Keratinocyte (primary cell): ENCODE results near the gene CERKL. TPM values are rescaled to one million over a fixed set of nuclear protein-coding genes. Genes with fewer than 3 reads are reported as not detected.

ENCODE experiments used
- DNase-seq: peaks from one replicate; pipeline ENCODE4 v3.0.0-alpha.2; 2011; ENCODE audit warnings: low read depth, missing footprints, low spot score
- FAIRE-seq: peaks from 2 replicates; lab custom pipeline; 2011; peaks lifted over from hg19 to GRCh38; lab: Jason Lieb, UNC
- H2AFZ ChIP-seq: 2 replicates; pipeline ENCODE4 v1.6.0; 2012; ENCODE audit warnings: low read length, control low read depth, inconsistent platforms; ENCODE audit not compliant: control insufficient read depth
- H3K27ac ChIP-seq: 2 replicates; pipeline ENCODE4 v1.5.1; 2011; ENCODE audit warnings: low read length; ENCODE audit not compliant: control insufficient read depth, insufficient read depth
- H3K27me3 ChIP-seq: 3 replicates; pipeline ENCODE4 v1.6.0; 2011; ENCODE audit warnings: low read length; ENCODE audit not compliant: control insufficient read depth, insufficient read depth; ENCODE audit errors: extremely low read depth
- H3K36me3 ChIP-seq, 2 experiments: 2 replicates in 1 of 2; 3 replicates in 1 of 2; pipeline ENCODE4 v1.5.1; 2011; ENCODE audit warnings: low read length in 2 of 2, mild to moderate bottlenecking in 1 of 2; ENCODE audit not compliant: control insufficient read depth in 2 of 2, insufficient read depth in 2 of 2; ENCODE audit errors: extremely low read depth in 1 of 2
- H3K4me1 ChIP-seq: 3 replicates; pipeline ENCODE4 v1.5.1; 2011; ENCODE audit warnings: low read length; ENCODE audit not compliant: control insufficient read depth, insufficient read depth; ENCODE audit errors: extremely low read depth
- H3K4me2 ChIP-seq: 3 replicates; pipeline ENCODE4 v1.6.0; 2011; ENCODE audit warnings: low read depth, low read length; ENCODE audit not compliant: control insufficient read depth, insufficient read depth; ENCODE audit errors: extremely low read depth
- H3K4me3 ChIP-seq, 3 experiments: fragments of 200-600 bp in 1 of 3; sonication (generic) in 1 of 3; 2 replicates in 2 of 3; 3 replicates in 1 of 3; pipeline ENCODE4 v1.5.1; 2011 to 2016; ENCODE audit warnings: low read length in 3 of 3, mild to moderate bottlenecking in 3 of 3, control low read depth in 2 of 3, inconsistent platforms in 1 of 3, low read depth in 1 of 3, mixed read lengths in 1 of 3, mixed run types in 1 of 3, moderate library complexity in 1 of 3; ENCODE audit not compliant: control insufficient read depth in 2 of 3, insufficient read depth in 2 of 3; ENCODE audit errors: extremely low read depth in 1 of 3
- H3K79me2 ChIP-seq: 2 replicates; pipeline ENCODE4 v1.6.0; 2012; ENCODE audit warnings: low read length; ENCODE audit not compliant: control insufficient read depth, insufficient read depth
- H3K9ac ChIP-seq: 3 replicates; pipeline ENCODE4 v1.6.0; 2011; ENCODE audit warnings: low read length; ENCODE audit not compliant: control insufficient read depth, insufficient read depth; ENCODE audit errors: extremely low read depth
- H3K9me1 ChIP-seq: 3 replicates; pipeline ENCODE4 v1.6.0; 2011; ENCODE audit warnings: low read length; ENCODE audit not compliant: control insufficient read depth, insufficient read depth; ENCODE audit errors: extremely low read depth
- H3K9me3 ChIP-seq: 2 replicates; pipeline ENCODE4 v1.5.1; 2012; ENCODE audit warnings: low read depth, low read length; ENCODE audit not compliant: control insufficient read depth
- H4K20me1 ChIP-seq: 3 replicates; pipeline ENCODE4 v1.6.0; 2011; ENCODE audit warnings: low read length; ENCODE audit not compliant: control insufficient read depth, insufficient read depth; ENCODE audit errors: extremely low read depth
- CTCF ChIP-seq, 3 experiments: IDR thresholded peaks in 1 of 3; conservative IDR thresholded peaks in 1 of 3; optimal IDR thresholded peaks in 1 of 3; 2 replicates in 2 of 3; 3 replicates in 1 of 3; pipeline versions ENCODE3 to v1.5.1; 2011; ENCODE audit warnings: low read length in 3 of 3, mild to moderate bottlenecking in 3 of 3, moderate library complexity in 2 of 3, control low read depth in 1 of 3, inconsistent platforms in 1 of 3; ENCODE audit not compliant: insufficient read depth in 2 of 3; ENCODE audit errors: extremely low read depth in 1 of 3
- EZH2 ChIP-seq: IDR thresholded peaks from one replicate; pipeline ENCODE4 v1.6.1; 2012; ENCODE audit warnings: inconsistent platforms, mild to moderate bottlenecking, low read length, moderate library complexity
- dilution Hi-C: fragments of 300-500 bp; cut with MboI; formaldehyde crosslinking; loops from one replicate; pipeline ENCODE4 v1.7.0; 2020; ENCODE audit warnings: low sequenced_read_pairs; ENCODE audit not compliant: extremely low pct_ligation_motif_present
- polyA plus RNA-seq, 5 experiments: library from polyadenylated mRNA; depleted of rRNA in 3 of 5; stranded (reverse) in 3 of 5; stranded (forward) in 1 of 5; unstranded in 1 of 5; fragments of >200 nt; gene quantifications; 1 replicate in 1 of 5; 2 replicates in 3 of 5; 3 replicates in 1 of 5; pipeline versions ENCODE4 v1.2.1 to v1.2.3, GENCODE V29; 2011 to 2012; ENCODE audit warnings: missing spikeins in 2 of 5, low read depth in 1 of 5, low replicate concordance in 1 of 5

CERKL gene
- polyA plus RNA-seq, 1 donor (not counting 4 experiments of a cell fraction or from before 2014, with no cell fraction given), result 0.03 TPM

GRCh38 chr2:181673173-181673572, 16.3 kb upstream of the CERKL start:
- H3K27me3 ChIP-seq, result peaks cover 12% of the 10 kb centered on the region
- FAIRE-seq, result no peak

GRCh38 chr2:181672255-181673008, 15.5 kb upstream of the CERKL start:
- H3K9ac ChIP-seq, result no peak overlapping the region
- DNase-seq, result no peak
- H4K20me1 ChIP-seq, result no peaks in the 10 kb centered on the region
- H3K36me3 ChIP-seq, result no peaks in the 10 kb centered on the region
- no peak for FAIRE-seq
- no peak overlapping the region for H3K4me2 ChIP-seq
- H3K9me3 ChIP-seq, result no peaks in the 10 kb centered on the region
- no peaks in the 10 kb centered on the region for H3K4me1 ChIP-seq
- dilution Hi-C loops, result no loop called here
- H3K4me3 ChIP-seq, result no peak overlapping the region
- no peak overlapping the region for H2AFZ ChIP-seq
- no peaks in the 10 kb centered on the region for H3K9me1 ChIP-seq
- no peak for TF ChIP-seq CTCF (optimal IDR thresholded peaks at IDR 0.05 in 1 of 3, IDR thresholded peaks at IDR 0.05 in 1 of 3, conservative IDR thresholded peaks at IDR 0.05 in 1 of 3; ENCODE audit: extremely low read depth in 1 of 3, insufficient read depth in 2 of 3, low read length in 3 of 3)
- TF ChIP-seq EZH2, result no peak
- no peaks in the 10 kb centered on the region for H3K79me2 ChIP-seq
- H3K27ac ChIP-seq, result no peak overlapping the region
- peaks cover 5% of the 10 kb centered on the region for H3K27me3 ChIP-seq

More at GRCh38 chr2:181673173-181673572, 16.3 kb upstream of the CERKL start:
- Histone ChIP-seq H3K4me1 (no peaks in the 10 kb centered on the region), H3K9me3 (no peaks in the 10 kb centered on the region), H3K79me2 (no peaks in the 10 kb centered on the region), H3K4me3 (no peak overlapping the region), H3K4me2 (no peak overlapping the region), H4K20me1 (no peaks in the 10 kb centered on the region), H3K9me1 (no peaks in the 10 kb centered on the region), H2AFZ (no peak overlapping the region), H3K9ac (no peak overlapping the region), H3K27ac (no peak overlapping the region), H3K36me3 (no peaks in the 10 kb centered on the region)
- DNase-seq, result no peak
- dilution Hi-C loops, result no loop called here
- TF ChIP-seq CTCF (optimal IDR thresholded peaks at IDR 0.05 in 1 of 3, IDR thresholded peaks at IDR 0.05 in 1 of 3, conservative IDR thresholded peaks at IDR 0.05 in 1 of 3; ENCODE audit: extremely low read depth in 1 of 3, insufficient read depth in 2 of 3, low read length in 3 of 3), result no peak
- no peak for TF ChIP-seq EZH2
